Retina (tissue), 1 donor: ENCODE measurements around the gene PEX11B.

Source experiments
- DNase-seq: peaks from one replicate; pipeline ENCODE4 v3.0.0-alpha.2; 2016

Gene PEX11B

GRCh38 chr1:145901312-145902021 is 17.1 kb downstream of the PEX11B start:
- no peak for DNase-seq

DNA sequence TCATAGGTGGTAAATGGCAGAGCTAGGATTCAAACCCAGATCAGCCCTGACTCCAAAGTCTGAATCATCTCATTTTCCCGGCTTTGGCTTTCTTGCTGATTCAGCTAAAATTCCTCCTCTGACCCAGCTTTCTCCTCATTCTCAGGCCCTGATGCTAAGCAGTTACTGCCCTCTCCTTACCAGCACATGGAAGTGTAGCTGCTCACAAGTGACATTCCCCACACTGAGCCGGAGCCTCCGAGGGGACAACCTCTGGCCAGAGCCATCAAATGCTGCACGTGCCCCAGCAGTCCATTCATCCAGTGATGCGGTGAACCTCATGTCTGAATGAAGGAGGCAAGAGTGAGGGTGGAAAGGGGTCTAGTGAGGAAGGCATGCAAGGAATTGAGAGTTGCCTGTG is 19.8 kb downstream of the PEX11B start:
- no peak for DNase-seq

DNA sequence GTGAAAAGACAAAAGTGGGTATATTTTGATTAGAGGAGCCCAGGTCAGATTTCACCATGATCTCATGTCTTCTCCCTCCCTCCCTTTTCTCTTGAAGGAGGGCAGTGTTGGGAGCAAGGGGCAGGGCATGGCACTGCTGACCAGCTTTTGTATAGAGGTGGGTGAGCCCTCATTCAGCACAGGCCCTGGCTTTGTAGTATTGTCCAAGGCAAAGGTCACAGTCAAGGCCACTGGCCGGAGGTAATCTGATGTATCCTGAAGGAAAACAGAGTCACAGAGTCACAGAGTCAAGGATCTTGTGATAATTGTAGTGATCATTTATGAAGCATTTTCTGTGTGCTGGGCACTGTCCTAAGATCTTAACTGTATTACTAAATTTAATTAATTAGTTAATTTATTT is 20.5 kb downstream of the PEX11B start:
- no peak for DNase-seq

GRCh38 chr1:145895471-145895870 is 23.0 kb downstream of the PEX11B start:
- no peak for DNase-seq

DNA sequence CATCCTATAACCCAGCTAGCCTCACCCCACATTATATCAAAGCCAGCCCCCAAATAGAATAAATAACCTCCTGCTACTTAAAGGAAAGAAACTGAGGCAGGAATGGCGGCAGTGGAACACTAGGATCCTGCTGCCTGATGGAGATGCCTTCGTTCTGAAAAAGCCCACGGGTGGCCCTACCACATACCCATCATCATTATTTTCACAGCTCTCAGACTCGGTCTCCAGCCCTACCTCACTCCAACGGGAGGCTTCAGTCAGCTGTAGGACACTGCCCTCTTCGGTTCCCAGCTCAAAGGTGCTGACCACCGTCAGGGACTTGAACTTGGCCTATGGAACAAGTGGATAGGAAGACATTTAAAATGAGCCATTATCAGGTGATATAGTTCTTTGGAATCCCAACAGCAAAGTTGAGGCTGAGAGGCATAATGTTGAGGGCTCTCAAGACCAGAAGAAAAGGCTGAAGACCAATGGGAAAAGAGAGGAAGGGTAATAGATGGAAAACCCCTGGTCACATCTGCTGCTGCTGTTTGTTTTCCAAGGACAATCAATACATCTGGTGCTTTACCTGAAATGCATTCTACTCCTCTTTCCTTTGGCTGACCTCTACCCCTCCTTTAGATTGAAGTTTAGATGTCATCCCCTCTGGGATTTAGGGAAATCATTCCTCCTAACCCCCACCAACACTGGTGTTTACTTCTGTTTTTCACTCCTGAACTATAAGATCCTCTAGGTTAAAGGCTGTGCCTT is 25.0 kb downstream of the PEX11B start:
- DNase-seq = no peak

DNA sequence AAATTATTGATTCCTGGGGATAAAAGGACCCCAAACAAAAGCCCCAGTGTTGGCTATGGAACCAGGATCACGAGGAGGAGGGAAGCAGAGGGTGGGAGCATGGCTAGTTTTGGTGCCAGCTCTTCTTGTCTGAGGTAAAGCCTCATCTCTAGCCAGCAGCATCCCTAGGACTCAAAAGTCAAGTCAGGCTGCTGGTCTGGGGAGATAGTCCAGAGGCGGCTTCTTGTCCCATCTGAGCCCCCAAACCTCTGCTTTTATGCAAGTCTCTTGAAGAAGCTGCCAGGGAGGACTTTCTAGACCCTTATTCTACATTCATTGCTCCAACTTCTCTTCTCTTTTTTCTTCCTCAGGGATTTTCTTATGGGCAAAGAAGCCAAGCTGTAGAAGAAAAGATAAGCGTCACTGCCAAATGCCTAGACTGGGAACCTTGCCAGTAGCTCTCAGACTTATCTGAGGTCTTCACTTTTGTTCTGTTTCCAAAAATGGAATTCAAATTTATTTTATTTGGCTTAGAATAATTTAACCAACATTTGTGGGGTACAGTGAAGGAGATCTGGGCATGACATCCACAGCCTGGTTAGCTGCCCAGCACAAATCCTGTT is 25.9 kb downstream of the PEX11B start:
- DNase-seq = no peak

- DNase-seq = peak; percentile 89
These were observed 26.7 kb downstream of the PEX11B start for GRCh38 chr1:145891587-145892485.

GRCh38 chr1:145891143-145891542 is 27.4 kb downstream of the PEX11B start:
- DNase-seq = no peak

DNA sequence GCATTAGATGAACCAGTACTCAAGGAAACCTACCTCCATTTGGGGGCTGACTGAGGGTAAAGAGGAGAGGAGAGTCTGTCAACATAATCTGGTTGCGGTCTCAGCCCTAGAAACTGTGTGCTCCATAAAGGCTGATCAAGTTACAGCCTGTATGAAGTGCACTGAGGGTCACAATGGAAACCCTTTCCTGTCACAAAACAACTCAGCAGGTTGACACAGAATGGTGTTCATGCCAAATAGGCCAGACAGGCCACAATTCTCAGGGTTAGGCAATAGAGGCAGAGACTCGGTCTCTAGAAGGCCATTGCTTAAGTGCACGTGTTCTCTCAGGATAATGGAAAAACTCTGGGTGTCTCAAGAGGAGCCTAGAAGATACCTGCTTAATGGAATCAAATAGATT is 28.8 kb downstream of the PEX11B start:
- no peak for DNase-seq

- no peak for DNase-seq
These were observed 30.9 kb downstream of the PEX11B start for GRCh38 chr1:145887631-145888030.

DNA sequence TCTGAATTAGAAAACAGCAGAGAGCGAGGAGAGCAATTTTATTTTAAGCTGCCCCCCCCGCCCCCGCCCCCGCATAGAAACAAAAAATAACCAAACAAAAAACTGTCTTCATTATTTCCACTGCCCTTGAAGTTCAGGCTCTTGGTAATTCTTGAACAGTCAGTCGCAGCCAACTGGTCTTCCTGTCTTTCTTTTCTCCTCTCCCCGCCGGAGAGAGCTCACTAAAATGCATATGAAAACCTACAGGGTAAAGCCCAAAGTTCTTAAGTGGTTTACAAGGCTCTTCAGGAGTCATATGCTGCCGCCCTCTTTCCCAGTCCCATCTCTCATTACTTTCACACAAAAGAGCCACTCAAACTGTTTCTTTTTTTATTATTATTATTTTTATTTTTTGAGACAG is 31.7 kb downstream of the PEX11B start:
- no peak for DNase-seq

GRCh38 chr1:145886390-145886789 is 32.1 kb downstream of the PEX11B start:
- peak; percentile 10 for DNase-seq

DNA sequence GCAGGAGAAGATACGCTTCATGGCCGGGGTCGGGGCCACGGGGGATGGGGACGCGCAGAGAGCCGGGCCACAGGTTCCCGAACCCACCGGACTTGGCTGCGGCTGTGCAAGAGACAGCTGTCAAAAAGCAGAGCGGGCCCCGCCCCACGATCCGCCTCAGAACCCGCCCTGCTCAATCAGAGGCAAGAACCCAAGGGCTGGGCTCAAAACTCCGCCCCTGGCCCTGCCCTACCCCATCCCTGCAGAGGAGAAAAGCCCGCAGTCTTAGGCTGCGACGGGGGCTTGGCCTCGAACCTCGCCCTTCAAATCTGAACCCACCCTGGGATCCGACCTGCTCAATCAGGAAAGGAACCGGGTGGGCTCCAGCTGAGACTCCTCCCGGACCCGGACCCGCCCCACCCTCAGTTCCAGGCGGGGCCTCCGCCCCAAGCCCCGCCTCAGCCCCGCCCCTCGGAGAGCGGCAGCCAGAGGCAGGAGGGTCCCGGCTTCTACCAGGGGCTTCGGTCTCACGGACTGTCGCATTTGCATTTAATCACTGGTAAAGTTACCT is 32.7 kb downstream of the PEX11B start, which contains the start of gene ANKRD35:
TSS of gene ANKRD35 (minus strand) at position 129 of the 550 bp plus-strand sequence. CDS start at position 21, 108 bp downstream.
- peak; percentile 91 for DNase-seq

GRCh38 chr1:145884675-145885074 is 33.8 kb downstream of the PEX11B start:
- DNase-seq = no peak

DNA sequence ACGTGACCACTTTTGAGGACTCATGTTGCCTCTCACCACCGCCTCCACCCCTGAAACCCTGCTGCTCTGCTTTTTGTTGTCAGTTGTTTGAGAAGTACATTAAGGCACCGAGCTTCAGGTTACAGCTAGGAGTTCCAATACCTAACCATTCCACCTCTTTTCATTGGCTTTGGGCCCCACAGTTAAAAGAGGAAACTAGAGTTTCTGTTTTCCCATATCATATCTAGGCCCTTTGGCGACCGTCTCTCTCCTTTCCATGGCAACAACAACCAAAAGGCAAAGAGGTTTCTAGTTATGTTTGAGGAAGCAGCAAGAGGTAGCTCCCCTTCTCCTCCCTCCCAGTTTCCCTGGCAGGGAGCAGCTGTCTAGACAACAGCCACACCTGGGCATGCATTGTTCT is 38.7 kb downstream of the PEX11B start:
- no peak for DNase-seq

DNA sequence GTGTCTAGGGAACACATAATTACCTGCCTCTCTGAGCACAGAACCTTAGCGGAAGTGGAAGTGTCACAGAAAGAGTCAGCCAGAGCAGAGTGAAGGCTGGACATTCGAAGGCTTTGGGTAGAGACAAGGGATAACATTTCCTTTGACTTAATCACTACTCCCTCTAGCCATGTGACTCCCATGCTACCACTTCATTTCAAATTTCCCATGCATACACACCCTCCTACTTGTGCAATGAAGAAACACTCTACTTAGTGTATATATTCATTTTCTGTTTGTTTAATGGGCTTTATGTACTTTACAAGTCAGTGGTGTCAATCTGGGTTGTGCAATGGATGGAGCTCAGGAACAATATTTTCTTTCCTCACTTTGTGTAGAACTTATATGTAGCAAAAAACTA is 39.8 kb downstream of the PEX11B start:
- DNase-seq = no peak

DNA sequence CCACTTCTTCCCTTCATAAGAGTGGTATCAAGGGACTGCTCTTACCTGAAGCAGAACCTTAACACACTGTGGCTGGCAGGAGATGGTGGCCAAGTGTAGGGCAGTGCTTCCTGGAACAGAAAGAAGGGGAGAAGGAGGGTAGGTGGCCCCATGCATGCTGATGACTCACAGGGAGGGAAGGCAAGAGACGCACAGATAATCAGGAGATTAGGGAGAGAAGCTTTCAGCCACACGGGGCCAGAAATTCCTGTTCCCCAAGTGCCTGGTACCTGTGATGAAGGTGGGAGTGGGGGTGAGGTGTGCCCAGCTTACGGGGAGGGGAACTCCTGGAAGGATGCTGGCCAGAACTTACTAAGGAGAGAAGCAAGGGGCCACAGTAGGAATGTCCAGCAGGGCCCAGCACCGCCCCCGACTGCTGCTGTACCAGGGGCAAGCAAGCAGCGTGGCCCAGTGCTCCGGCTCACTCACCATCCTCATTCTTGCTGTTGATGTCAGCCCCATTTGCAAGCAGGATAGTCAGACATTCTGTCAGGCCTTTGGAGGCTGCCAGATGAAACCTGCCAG is 40.5 kb downstream of the PEX11B start:
- no peak for DNase-seq

GRCh38 chr1:145874646-145875045 is 43.9 kb downstream of the PEX11B start:
- no peak for DNase-seq

GRCh38 chr1:145871994-145872924 is 46.3 kb downstream of the PEX11B start:
- DNase-seq = peak; percentile 92

- DNase-seq = no peak
These were observed 50.3 kb downstream of the PEX11B start for GRCh38 chr1:145868232-145868631.
